ENCODE data around the gene UVRAG.
A peak's percentile ranks its signal among the peaks of the same experiment; 100 is the strongest.

The UVRAG gene

DNA sequence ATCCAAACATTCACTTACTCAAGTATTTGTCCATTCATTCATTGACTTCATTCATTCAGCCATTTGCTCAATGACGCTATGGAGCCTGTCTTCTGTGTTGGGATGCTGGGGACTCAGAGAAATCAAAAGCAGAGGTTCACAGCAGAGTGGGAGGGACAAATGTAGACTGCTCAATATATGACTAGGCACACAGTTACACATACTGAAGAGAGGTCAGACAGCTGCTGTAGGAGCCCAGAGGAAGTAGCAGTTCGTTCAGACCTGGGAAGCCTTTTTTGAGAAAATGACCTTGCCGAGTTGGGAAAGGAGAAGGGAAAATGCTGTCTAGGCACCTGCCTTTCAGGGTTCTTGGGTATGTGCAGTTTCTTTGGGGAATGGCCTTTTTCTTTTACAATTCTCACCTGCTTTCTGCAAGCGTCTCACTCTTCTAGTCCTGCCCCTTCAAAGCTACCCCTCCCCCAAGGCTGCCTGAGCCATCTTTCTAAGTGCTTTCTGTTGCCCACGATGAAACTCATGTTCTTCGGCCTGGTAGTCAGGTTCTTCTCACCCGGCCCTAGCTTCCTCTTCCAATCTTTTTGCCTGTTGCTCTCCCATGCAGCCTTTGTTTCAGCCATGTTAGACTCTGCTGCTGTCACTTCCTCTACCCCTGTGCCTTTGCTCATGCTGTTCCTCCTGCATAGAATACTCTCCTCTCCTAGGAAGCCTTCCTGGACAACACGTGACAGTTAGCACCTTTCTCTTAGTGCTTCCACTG, 4.2 kb upstream of the UVRAG start:
- no peak for DNase-seq

DNA sequence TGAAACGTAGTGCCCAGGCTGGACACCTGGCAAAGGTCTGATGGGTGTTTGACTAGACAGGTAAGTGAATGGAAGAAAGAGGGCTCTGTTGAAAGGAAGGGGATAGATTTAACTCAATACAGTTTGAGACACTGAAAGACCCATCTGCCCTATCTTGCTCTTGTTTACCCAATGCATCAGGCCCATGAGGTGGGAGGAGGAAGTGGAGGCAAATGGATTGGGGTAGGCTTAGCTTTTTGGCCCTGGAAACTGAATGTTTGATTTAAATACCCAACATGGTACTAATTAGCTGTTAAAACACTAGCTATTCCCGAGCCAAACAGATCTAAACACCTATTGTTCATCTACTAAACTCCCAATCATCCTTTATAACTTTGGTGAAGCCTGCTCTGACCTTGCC, 3.5 kb upstream of the UVRAG start:
- DNase-seq: no peak

- no peak for DNase-seq
Measured at GRCh38 chr11:75812542-75813040, 2.4 kb upstream of the UVRAG start.

DNA sequence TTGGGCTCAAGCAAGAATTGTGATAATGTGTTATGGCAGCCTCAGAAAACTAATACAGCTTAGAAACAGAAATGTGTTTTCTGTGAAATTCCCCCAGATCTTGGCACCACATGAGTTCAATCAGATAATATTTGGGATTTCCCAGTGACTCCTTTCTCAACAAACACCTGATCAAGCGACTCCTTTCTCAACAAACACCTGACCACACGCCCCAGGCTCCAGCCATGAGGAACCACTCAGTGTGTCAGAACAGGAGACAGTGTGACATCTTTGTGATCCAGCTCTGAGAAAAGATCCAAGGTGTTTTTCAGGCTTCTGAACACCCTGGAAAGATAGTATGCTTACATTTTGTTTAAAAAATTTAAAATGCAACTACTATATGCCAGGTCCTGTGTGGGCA, 1.9 kb upstream of the UVRAG start:
- no peak for DNase-seq

DNA sequence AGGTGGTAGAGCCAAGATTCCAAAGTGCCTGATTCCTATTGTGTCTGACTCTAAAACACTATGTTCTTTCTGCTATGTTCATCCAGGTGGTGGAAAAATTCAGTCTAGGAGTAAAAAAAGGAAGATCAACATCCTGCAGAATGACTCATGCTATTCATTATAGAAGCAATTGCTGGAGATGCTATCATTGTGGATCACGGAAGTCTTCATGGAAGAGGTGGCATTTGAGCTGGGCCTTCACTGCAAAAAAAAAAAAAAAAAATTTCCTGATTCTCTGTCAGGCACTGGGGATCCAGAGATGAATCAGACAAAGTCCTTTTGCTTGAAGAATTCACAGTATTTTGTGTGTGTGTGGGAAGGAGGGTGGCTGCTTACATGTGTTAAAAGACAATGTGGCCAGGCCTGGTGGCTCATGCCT, 1.4 kb upstream of the UVRAG start:
- peak; percentile 35 for DNase-seq

DNA sequence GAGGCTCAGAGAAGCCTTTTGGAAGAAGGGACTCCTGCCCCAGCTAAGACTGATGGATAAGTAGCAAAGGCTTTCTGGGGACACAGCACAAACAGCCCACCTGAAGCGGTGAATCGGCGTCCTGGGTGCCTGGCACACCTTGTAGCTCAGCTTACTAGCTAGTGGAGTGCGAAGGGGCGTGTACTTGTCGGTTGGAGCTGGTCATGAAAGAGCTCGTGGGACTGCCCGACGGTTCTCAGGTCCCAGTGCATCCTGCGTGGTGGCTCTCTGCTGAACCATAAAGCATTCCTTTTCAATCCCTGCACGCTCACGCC, 690 bp upstream of the UVRAG start:
- DNase-seq: no peak

GRCh38 chr11:75815345-75816168, 547 bp downstream of the UVRAG start:
- DNase-seq: peak; percentile 68

GRCh38 chr11:75816561-75817239, 1.7 kb downstream of the UVRAG start:
- peak; percentile 24 for DNase-seq

DNA sequence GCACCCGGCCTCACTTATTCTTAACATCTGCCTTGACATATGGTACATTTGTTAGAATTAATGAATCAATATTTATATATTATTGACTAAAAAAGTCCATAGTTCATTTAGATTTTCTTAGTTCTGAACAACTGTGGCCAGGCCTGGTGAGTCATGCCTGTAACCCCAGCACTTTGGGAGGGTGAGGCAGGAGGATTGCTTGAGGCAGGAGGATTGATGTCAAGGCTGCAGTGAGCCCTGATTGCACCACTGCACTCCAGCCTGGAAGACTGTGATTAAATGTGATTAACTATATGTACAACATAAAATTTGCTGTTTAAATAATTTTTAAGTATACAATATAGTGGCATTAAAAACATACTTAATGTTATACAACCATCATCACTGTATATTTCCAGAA, 5.6 kb downstream of the UVRAG start:
- no peak for DNase-seq

- no peak for DNase-seq
Measured at GRCh38 chr11:75821202-75821601, 6.2 kb downstream of the UVRAG start.

DNA sequence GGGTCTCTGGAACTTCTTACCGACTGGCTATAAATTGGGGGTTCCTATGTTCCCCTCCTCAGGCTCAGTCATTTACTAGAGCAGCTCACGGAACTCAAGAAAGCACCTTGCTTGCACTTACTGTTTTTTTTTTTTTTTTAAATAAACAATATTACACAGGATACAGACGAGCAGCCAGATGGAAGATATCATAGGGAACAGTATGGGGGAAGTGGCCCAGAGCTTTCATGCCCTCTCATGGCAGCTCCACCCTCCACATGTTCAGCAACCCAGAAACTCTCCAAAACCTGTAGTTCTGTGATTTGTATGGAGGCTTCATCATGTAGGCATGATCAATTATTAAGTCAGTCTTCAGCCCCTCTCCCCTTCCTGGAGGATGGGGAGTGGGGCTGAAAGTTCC, 7.5 kb downstream of the UVRAG start:
- DNase-seq: no peak

GRCh38 chr11:75823415-75823814, 8.4 kb downstream of the UVRAG start:
- no peak for DNase-seq

- DNase-seq: no peak
Measured at GRCh38 chr11:75823946-75824345, 8.9 kb downstream of the UVRAG start.

DNA sequence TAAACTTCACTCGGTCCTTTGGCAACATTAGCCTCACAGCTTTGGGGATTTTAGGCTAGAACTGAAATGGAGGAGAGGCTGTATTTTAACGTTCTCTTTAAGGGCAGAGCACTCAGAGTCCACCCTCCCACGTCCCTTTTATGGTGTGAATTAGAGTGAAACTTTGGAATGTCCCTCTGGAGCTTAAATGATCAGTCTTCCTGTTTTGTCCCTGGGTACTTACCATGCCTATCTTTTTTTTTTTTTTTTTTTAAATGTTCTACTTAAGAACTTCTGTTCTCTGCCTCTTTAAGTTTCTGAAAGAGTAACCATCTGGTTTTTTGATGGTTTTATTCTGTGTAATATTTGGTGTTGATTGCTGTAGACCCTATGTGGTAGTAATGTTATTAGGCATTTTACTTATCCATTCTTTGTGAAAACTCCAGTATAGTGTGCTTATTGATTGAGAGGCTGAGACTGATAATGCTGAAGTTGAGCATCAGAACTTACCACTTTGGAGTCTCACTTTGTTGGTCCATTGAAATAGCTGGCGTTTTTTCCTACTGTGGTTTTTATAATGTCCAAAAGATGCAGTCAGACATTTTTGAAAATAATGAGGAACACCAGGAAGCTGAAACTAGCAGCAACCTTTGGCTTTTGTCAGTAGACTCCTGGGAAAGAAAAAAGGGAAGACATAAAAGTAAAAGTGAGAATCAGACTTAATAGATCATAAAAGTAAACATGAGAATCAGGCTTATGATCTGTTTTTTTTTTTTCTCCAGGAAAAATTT, 11.6 kb downstream of the UVRAG start:
- DNase-seq: no peak

GRCh38 chr11:75827562-75827961, 12.6 kb downstream of the UVRAG start:
- no peak for DNase-seq

- no peak for DNase-seq
Measured at GRCh38 chr11:75831915-75832502, 17.0 kb downstream of the UVRAG start.

DNA sequence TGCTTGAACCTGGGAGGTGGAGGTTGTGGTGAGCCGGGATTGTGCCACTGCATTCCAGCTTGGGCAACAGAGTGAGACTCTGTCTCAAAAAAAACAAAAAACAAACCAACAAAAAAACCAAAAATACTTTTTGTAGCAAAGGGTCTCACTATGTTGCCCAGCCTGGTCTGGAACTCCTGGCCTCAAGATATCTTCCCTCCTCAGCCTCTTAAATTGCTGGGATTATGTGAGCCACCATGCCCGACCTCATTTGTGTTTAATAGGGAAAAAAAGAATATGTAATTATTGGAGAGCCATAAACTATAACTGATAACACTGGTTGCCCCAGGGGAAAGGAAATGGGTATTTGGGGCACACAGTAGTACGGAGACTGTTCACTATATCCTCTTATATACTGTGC, 19.7 kb downstream of the UVRAG start:
- DNase-seq: no peak

GRCh38 chr11:75836417-75836816, 21.4 kb downstream of the UVRAG start:
- no peak for DNase-seq

GRCh38 chr11:75839851-75840250, 24.8 kb downstream of the UVRAG start:
- no peak for DNase-seq

DNA sequence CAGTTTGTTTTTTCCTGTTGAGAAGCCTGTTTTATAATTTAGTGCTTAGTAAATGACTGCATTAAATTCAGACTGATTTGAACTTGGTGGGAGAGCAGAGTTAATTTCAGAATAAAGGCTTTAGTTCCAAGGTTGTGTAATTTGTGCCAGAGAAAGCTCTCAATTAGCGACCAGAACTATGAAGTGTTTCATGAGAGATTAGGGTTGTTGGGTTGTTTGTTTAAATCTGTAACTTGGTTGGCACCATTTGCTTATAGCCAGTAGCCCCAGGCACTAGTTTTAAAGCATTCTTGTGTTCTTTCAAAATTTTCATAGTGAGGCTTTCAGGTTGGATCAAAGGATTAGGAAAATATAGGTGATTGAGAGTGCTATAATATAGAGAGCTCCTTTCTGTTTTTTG, 25.5 kb downstream of the UVRAG start:
- DNase-seq: no peak

DNA sequence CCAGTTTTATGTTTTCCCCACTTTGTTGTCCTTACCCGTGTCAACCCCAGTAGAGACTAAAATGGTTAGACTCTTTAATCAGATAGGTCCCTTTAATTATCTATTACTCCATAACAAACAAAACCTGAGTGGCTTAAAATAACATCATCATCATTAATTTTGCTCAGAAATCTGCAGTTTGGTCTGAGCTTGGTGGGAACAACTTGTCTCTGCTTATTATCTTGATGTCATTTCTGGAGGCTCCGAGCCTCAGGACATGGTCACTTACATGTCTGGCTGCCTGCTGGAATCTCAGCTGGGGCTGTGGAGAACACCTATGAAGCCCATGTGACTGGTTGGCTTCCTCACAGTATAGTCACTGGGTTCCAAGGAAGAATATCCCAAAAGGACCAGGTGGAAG, 26.7 kb downstream of the UVRAG start:
- no peak for DNase-seq

- no peak for DNase-seq
Measured at GRCh38 chr11:75845324-75845723, 30.3 kb downstream of the UVRAG start.

GRCh38 chr11:75849894-75850293, 34.9 kb downstream of the UVRAG start:
- no peak for DNase-seq

Measured in NCI-H146 (cell line).